ENCODE results near the gene BRD8. TPM values are rescaled to one million over a fixed set of nuclear protein-coding genes. Genes with fewer than 3 reads are reported as not detected.
A peak's percentile ranks its signal among the peaks of the same experiment; 100 is the strongest.
"Not testable (repeated sequence)": the region's sequence is repeated elsewhere in the genome, so short reads cannot be mapped to it uniquely, and the experiment has no call there.

Gene BRD8
- polyA plus RNA-seq (ENCODE audit: insufficient read length in 4 of 4), result 100 to 1,000 TPM in 3 of 4 donors, 10 to 100 TPM in 1; 86.8 to 217 (median 147) TPM

GRCh38 chr5:138178516-138179276 lies at the start of gene BRD8, which contains the start of gene KIF20A:
BRD8 (minus strand) TSS chr5:138178630; CDS start chr5:138178614, 16 bp downstream.
KIF20A (plus strand) TSS chr5:138179112; CDS start chr5:138179681, 569 bp downstream.
- DNase-seq (ENCODE audit: low read depth in 4 of 4, low spot score in 2 of 4), result peak; percentile 90 to 99 (median 96)

DNA sequence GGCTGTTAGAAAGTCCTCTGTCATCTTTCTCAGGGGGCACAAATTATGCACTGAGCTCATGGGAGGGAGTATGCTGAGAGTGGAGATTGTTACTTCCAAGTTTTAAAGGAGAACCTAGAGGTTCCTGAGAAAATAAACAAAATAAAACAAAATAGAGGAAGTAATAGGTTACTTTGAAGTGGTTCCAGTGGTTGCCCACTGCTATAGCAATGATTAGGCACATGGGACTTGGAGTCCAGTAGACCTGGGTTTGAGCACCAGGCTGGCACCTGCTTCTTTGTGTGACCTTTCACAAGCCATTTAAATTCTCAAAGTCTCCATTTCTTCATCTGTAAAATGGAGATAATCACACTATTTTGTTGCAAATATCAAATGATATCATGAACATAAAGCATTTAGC lies 48.5 kb upstream of the BRD8 start:
- DNase-seq (ENCODE audit: low read depth in 4 of 4, low spot score in 2 of 4), result no peak

DNA sequence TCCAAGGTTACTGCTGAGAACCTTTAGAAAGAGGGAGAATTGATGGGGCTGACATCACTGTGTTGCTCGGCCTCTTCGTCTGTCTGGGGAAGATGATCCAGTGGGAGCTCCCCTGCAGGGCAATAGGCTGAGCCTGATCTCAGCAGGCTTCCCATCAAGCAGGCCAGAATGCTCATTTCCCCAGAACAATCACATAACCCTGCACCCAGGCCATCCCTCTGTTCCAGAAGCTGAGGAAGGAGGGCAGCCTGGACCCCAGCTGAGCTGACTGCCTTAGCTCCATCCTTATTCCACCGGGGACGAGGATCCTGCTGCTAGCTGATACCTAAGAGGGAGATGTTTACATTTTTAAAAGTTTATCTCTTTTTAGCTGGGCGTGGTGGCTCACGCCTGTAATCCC lies 46.3 kb upstream of the BRD8 start:
- DNase-seq (ENCODE audit: low read depth in 4 of 4, low spot score in 2 of 4), result no peak

GRCh38 chr5:138223532-138223931 lies 45.1 kb upstream of the BRD8 start:
- DNase-seq (ENCODE audit: low read depth in 4 of 4, low spot score in 2 of 4), result no peak

DNA sequence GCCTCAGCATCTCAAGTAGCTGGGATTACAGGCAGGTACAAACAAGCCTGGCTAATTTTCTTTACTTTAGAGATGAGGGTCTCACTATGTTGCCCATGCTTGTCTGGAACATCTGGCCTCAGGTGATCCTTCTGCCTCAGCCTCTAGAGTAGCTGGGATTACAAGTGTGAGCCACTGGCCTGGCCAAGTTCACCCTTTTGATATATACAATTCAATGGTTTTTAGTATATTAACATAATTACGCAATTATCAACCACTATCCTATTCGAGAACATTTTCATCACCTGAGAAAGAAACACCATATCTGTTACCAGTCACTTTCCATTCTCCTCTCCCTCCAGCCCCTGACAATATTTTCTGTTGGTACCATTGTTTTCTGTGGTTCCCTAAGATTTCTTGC lies 38.4 kb upstream of the BRD8 start:
- DNase-seq (ENCODE audit: low read depth in 4 of 4, low spot score in 2 of 4), result no peak

DNA sequence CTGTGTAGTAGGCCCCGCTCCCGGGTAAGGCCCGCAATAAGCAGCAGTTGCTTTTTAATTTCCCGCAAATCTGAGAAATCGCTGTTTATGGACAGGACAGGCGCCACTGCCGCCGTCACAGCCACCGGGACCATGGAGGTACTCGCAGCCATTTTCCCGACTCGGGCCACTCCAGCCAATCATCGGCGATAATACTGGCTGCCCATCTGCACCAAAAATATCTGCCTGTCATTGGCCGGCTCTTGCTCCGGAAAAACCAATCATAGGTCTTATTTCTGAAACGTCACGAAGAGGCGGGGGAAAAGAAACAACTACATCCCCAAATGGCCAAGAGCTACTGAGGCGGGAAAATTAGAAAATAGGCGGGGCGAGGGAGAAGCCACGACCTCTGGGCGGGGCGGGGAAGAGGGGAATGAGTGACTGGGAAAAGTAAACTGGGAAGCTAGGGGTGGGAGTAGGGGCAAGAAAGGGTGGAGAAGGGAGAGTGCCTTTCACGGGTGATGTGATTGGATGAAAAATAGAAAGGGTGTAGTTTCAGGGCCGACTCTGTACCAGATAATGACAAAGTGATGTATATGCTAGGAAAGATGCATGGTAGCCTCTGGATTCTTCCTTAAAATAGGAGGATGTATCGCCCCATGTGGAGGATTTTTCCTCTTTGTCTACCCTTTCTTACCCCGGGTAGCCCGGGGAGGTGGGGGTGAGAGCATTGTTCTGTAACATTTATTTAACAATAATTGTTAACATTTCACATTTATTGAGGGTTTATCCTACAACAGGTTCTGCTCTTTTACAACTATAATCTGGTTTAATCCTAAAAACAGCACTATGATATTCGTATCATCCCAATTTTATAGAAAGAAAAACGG lies 35.0 kb upstream of the BRD8 start, which contains the start of gene CDC23:
Gene CDC23 (minus strand): TSS at position 163 of the 869 bp plus-strand sequence. CDS start 11 bp downstream, at position 152.
- DNase-seq (ENCODE audit: low read depth in 4 of 4, low spot score in 2 of 4), result peak; percentile 91 to 100 (median 96)

DNA sequence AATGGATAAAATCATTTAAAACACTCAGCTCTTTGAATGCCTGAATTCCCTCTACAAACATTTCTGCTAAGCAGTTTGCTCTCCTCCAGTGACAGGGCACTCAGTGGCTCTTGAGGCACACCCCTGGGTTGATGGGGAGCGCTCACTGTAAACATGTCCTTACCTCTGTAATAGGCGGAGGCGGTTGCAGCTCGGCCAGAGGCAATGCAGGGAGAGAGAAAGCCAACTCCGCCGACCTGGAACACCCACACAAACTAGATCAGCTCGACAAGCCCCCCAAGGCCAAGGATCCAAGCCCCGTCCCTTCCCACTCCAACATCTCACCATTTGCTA lies 34.4 kb upstream of the BRD8 start:
- peak in 1 of 4 donors; percentile 0 for DNase-seq (ENCODE audit: low read depth in 4 of 4, low spot score in 2 of 4)

GRCh38 chr5:138210985-138211384 lies 32.6 kb upstream of the BRD8 start:
- no peak for DNase-seq (ENCODE audit: low read depth in 4 of 4, low spot score in 2 of 4)

GRCh38 chr5:138193859-138194258 lies 15.4 kb upstream of the BRD8 start:
- DNase-seq (ENCODE audit: low read depth in 4 of 4, low spot score in 2 of 4), result not testable (repeated sequence)

- DNase-seq (ENCODE audit: low read depth in 4 of 4, low spot score in 2 of 4), result no peak
These were observed 14.4 kb upstream of the BRD8 start for GRCh38 chr5:138192826-138193225.

GRCh38 chr5:138188626-138189025 lies 10.2 kb upstream of the BRD8 start:
- DNase-seq (ENCODE audit: low read depth in 4 of 4, low spot score in 2 of 4), result no peak

GRCh38 chr5:138186002-138186447 lies 7.6 kb upstream of the BRD8 start:
- DNase-seq (ENCODE audit: low read depth in 4 of 4, low spot score in 2 of 4), result no peak

- no peak for DNase-seq (ENCODE audit: low read depth in 4 of 4, low spot score in 2 of 4)
These were observed 4.4 kb upstream of the BRD8 start for GRCh38 chr5:138182808-138183207.

GRCh38 chr5:138180841-138181240 lies 2.4 kb upstream of the BRD8 start:
- no peak for DNase-seq (ENCODE audit: low read depth in 4 of 4, low spot score in 2 of 4)

GRCh38 chr5:138180183-138180782 lies 1.9 kb upstream of the BRD8 start:
- DNase-seq (ENCODE audit: low read depth in 4 of 4, low spot score in 2 of 4), result peak in 2 of 4 donors; percentile 37 to 45

DNA sequence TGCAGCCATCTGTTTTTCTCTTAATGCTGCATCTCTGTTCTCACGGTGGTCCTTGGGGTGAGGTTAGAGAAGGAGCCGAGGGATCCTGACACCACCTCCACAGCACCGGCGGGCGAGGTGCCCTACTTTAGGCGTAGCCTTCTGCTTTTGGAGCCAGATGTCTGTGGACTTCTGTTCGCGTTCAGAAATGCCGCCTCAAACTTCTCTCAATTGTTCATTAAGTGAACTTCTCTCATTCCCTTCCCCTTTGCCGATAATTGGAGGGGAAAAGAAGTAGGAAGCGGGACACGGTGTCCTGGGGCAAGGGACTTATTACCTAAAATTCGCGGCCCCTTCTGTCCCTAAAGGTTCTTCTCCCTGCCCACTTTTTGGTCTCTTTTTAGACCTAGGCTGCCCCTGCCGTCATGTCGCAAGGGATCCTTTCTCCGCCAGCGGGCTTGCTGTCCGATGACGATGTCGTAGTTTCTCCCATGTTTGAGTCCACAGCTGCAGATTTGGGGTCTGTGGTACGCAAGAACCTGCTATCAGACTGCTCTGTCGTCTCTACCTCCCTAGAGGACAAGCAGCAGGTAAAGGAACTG lies 937 bp upstream of the BRD8 start:
- no peak for DNase-seq (ENCODE audit: low read depth in 4 of 4, low spot score in 2 of 4)

DNA sequence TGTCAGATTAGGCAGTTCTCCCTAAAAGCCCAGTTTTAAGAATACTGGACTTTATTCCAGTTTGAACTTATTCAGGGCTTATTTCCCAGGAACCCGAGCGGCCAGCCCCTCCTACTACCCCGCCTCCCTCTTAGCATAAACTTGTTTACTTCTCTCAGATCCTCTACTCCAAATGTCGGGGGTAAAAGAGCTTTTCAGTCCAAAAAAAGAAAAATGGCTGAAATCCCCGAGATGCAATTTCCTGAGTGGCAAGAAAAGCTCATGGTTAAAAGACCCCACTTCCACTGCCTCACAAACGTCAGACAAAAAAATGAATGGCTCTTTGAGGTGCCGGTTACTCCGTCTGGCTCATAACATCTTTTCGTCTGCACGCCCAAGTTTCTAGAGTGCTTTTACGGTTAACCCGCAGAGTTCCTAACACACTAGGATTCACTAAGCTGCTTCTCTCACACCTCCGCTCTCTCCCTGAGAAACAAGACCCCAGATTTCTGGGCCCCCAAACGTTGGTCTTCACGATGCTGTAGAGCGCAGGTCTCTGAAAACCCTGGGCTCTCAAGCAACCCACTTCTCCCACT lies 402 bp downstream of the BRD8 start:
- DNase-seq (ENCODE audit: low read depth in 4 of 4, low spot score in 2 of 4), result peak; percentile 23 to 41 (median 30)

- no peak for DNase-seq (ENCODE audit: low read depth in 4 of 4, low spot score in 2 of 4)
These were observed 8.1 kb downstream of the BRD8 start for GRCh38 chr5:138170299-138170698.

GRCh38 chr5:138169124-138169523 lies 9.3 kb downstream of the BRD8 start:
- DNase-seq (ENCODE audit: low read depth in 4 of 4, low spot score in 2 of 4), result no peak

GRCh38 chr5:138163721-138164120 lies 14.7 kb downstream of the BRD8 start:
- no peak for DNase-seq (ENCODE audit: low read depth in 4 of 4, low spot score in 2 of 4)

All from left renal cortex interstitium (tissue), 4 donors.